Neural cell (in vitro differentiated cells): ENCODE measurements around the gene ERLIN1. TPM values are rescaled to one million over a fixed set of nuclear protein-coding genes. Genes with fewer than 3 reads are reported as not detected.

ENCODE experiments used
- H2AFZ ChIP-seq: fragments of 200-600, 300-800 bp; sonication (generic), shearing (Covaris generic); 2 replicates; pipeline ENCODE4 v1.6.0; 2014; ENCODE audit warnings: low read depth, mild to moderate bottlenecking, antibody characterized with exemption, low read length, moderate library complexity
- H3F3A ChIP-seq: fragments of 200-600 bp; shearing (Covaris generic); 2 replicates; pipeline ENCODE4 v1.6.1; 2016; ENCODE audit warnings: mild to moderate bottlenecking, moderate library complexity, mixed read lengths, antibody characterized with exemption, low read length; ENCODE audit not compliant: insufficient read depth, poor library complexity, severe bottlenecking
- H3K27ac ChIP-seq: fragments of 200-600, 300-800 bp; sonication (generic), shearing (Covaris generic); 2 replicates; pipeline ENCODE4 v1.5.1; 2014; ENCODE audit warnings: mild to moderate bottlenecking, low read length, moderate library complexity
- H3K27me3 ChIP-seq: fragments of 300-800, 200-600 bp; sonication (generic), shearing (Covaris generic); 2 replicates; pipeline ENCODE4 v1.6.0; 2014; ENCODE audit warnings: mild to moderate bottlenecking, low read depth, low read length, moderate library complexity; ENCODE audit not compliant: insufficient read depth
- H3K36me3 ChIP-seq: fragments of 300-800, 200-600 bp; sonication (generic), shearing (Covaris generic); 2 replicates; pipeline ENCODE4 v1.5.1; 2014; ENCODE audit warnings: mild to moderate bottlenecking, antibody characterized with exemption, low read length, moderate library complexity; ENCODE audit not compliant: insufficient read depth
- H3K4me2 ChIP-seq: fragments of 300-800, 200-600 bp; sonication (generic), shearing (Covaris generic); 2 replicates; pipeline ENCODE4 v1.6.0; 2014; ENCODE audit warnings: mild to moderate bottlenecking, low read length
- H3K4me3 ChIP-seq: fragments of 300-800, 200-600 bp; sonication (generic), shearing (Covaris generic); 2 replicates; pipeline ENCODE4 v1.5.1; 2014; ENCODE audit warnings: mild to moderate bottlenecking, low read length, moderate library complexity
- H3K79me2 ChIP-seq: fragments of 200-600 bp; shearing (Covaris generic); replicated peaks from 2 replicates; pipeline ENCODE4 v1.6.0; 2014; ENCODE audit warnings: mild to moderate bottlenecking, low read length, moderate library complexity; ENCODE audit not compliant: insufficient read depth
- H3K9ac ChIP-seq: fragments of 300-800, 200-600 bp; sonication (generic), shearing (Covaris generic); 2 replicates; pipeline ENCODE4 v1.6.1; 2016; ENCODE audit warnings: mild to moderate bottlenecking, low read length, mixed read lengths
- H3K9me2 ChIP-seq: fragments of 200-600 bp; shearing (Covaris generic); 2 replicates; pipeline ENCODE4 v1.6.1; 2016; ENCODE audit warnings: mild to moderate bottlenecking, low read length, mixed read lengths; ENCODE audit not compliant: insufficient read depth
- H3K9me3 ChIP-seq: fragments of 200-600, 300-800 bp; sonication (generic), shearing (Covaris generic); 2 replicates; pipeline ENCODE4 v1.6.1; 2016; ENCODE audit warnings: mild to moderate bottlenecking, mixed run types, low read length, moderate library complexity, mixed read lengths
- H4K20me1 ChIP-seq: fragments of 200-600 bp; shearing (Covaris generic); 2 replicates; pipeline ENCODE4 v1.6.1; 2016; ENCODE audit warnings: mild to moderate bottlenecking, mixed run types; ENCODE audit not compliant: insufficient read depth
- EP300 ChIP-seq: fragments of 450-650 bp; conservative IDR thresholded peaks from 2 replicates; pipeline ENCODE4 v1.6.1; 2014; ENCODE audit warnings: antibody characterized with exemption, mild to moderate bottlenecking, moderate library complexity; ENCODE audit not compliant: poor library complexity, severe bottlenecking
- EZH2 ChIP-seq: fragments of 200-600, 300-800 bp; shearing (Covaris generic), sonication (generic); IDR thresholded peaks from 2 replicates; pipeline ENCODE4 v1.6.1; 2014; ENCODE audit warnings: antibody characterized with exemption, low read length, borderline replicate concordance, mild to moderate bottlenecking; ENCODE audit not compliant: insufficient read depth, poor library complexity, severe bottlenecking
- MXI1 ChIP-seq: fragments of 450-650 bp; conservative IDR thresholded peaks from 2 replicates; pipeline ENCODE4 v1.6.1; 2014; ENCODE audit warnings: antibody characterized with exemption, mild to moderate bottlenecking; ENCODE audit not compliant: poor library complexity, severe bottlenecking
- POLR2AphosphoS5 ChIP-seq: IDR thresholded peaks from 2 replicates; pipeline ENCODE4 v1.6.1; 2012
- RAD21 ChIP-seq: fragments of 450-650 bp; conservative IDR thresholded peaks from 2 replicates; pipeline ENCODE4 v1.6.1; 2014; ENCODE audit warnings: antibody characterized with exemption, mild to moderate bottlenecking, moderate library complexity
- SMC3 ChIP-seq: fragments of 450-650 bp; conservative IDR thresholded peaks from 2 replicates; pipeline ENCODE4 v1.6.1; 2014; ENCODE audit warnings: antibody characterized with exemption, mild to moderate bottlenecking, moderate library complexity; ENCODE audit not compliant: poor library complexity
- TAF1 ChIP-seq: IDR thresholded peaks from 2 replicates; pipeline ENCODE4 v1.6.1; 2012; ENCODE audit warnings: low read depth
- polyA plus RNA-seq: library from polyadenylated mRNA; depleted of rRNA; stranded (reverse); fragments of >200 nt; gene quantifications from 2 replicates; pipeline ENCODE4 v1.2.3, GENCODE V29; 2014
- TF ChIP-seq, protein P1 (sequence below): fragments of 450-650 bp; IDR thresholded peaks from 2 replicates; pipeline ENCODE4 v1.5.1; 2014; ENCODE audit warnings: antibody characterized with exemption, mild to moderate bottlenecking, moderate library complexity; ENCODE audit not compliant: poor library complexity, severe bottlenecking
- TF ChIP-seq, protein P2 (sequence below): IDR thresholded peaks from 2 replicates; pipeline ENCODE4 v1.6.1; 2012; ENCODE audit warnings: borderline replicate concordance

ERLIN1 gene
- polyA plus RNA-seq, 1 donor from 2014 or later = 6.5 TPM

DNA sequence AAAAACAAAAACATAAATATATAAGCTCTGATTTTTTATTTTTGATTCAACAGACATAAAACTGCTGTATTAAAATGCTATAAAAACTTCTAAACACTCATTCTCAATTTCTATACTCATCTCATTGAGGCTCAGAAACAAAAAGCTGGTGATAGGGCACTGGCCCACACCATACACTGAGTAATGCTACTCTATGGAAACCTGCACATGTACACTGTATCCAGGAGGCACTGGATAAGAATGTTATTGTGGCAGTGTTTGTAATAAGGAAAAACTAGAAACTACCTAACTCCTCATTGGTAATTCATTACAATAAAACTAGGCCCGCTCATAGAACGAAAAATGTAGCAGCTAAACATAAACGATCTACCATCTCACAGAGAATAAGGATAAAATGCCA, 23.1 kb downstream of the ERLIN1 start:
- TF ChIP-seq MXI1 = no peak
- no peak for TF ChIP-seq EZH2
- no peak for TF ChIP-seq SMC3
- Histone ChIP-seq H4K20me1 (no peaks in the 10 kb centered on the region), H3K79me2 (no peaks in the 10 kb centered on the region), H3K9ac (no peak overlapping the region), H3K4me2 (no peak overlapping the region), H3K9me3 (no peaks in the 10 kb centered on the region), H2AFZ (no peak overlapping the region), H3K36me3 (no peaks in the 10 kb centered on the region), H3K9me2 (no peaks in the 10 kb centered on the region), H3K27me3 (no peaks in the 10 kb centered on the region), H3F3A (no peaks in the 10 kb centered on the region), H3K27ac (no peak overlapping the region), H3K4me3 (no peak overlapping the region)

DNA sequence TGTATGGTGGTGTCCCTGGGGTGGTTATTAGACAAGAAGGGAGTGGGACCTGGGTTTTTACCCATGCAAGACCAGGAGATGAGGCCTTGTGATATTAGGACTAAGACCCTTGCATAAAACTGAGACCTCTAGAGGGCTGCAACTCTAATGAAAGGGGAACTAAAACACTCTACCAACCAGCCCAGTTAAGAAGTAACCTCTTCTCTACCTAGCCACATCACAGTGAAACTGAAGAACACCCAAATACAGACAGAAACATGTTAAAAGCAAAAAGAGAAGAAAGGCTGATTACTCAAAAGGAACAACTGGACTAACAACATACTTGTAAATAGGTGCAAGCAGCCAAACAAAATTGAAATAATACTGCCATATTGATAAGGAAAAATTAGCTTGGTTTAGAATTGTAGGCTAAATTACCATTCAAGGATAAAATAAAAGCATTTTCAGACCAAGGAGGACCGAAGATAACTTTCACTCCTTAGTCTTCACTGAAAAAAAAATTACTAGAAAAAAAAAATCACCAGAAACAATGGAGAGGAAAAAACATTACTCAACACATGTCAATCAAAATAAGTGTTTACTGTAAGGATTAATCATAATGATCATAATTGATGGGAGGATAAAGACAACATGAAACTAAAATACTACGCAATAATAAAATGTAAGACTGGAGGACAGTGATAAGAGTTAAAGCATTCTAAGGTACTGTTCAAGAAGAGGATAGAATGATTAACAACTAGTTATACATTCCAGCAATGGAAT, 27.6 kb downstream of the ERLIN1 start:
- Histone ChIP-seq H3K4me3 (no peak overlapping the region), H3K9me2 (no peaks in the 10 kb centered on the region), H3K9ac (no peak overlapping the region), H2AFZ (no peak overlapping the region), H3K79me2 (no peaks in the 10 kb centered on the region), H3K4me2 (no peak overlapping the region), H3K27ac (no peak overlapping the region), H3F3A (no peaks in the 10 kb centered on the region), H3K36me3 (no peaks in the 10 kb centered on the region), H3K9me3 (no peaks in the 10 kb centered on the region), H4K20me1 (no peaks in the 10 kb centered on the region), H3K27me3 (no peaks in the 10 kb centered on the region)
- TF ChIP-seq EZH2 = no peak
- TF ChIP-seq EP300 = no peak
- TF ChIP-seq MXI1 = no peak
- TF ChIP-seq, protein P1, sequence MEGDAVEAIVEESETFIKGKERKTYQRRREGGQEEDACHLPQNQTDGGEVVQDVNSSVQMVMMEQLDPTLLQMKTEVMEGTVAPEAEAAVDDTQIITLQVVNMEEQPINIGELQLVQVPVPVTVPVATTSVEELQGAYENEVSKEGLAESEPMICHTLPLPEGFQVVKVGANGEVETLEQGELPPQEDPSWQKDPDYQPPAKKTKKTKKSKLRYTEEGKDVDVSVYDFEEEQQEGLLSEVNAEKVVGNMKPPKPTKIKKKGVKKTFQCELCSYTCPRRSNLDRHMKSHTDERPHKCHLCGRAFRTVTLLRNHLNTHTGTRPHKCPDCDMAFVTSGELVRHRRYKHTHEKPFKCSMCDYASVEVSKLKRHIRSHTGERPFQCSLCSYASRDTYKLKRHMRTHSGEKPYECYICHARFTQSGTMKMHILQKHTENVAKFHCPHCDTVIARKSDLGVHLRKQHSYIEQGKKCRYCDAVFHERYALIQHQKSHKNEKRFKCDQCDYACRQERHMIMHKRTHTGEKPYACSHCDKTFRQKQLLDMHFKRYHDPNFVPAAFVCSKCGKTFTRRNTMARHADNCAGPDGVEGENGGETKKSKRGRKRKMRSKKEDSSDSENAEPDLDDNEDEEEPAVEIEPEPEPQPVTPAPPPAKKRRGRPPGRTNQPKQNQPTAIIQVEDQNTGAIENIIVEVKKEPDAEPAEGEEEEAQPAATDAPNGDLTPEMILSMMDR = no peak
- TF ChIP-seq, protein P2, sequence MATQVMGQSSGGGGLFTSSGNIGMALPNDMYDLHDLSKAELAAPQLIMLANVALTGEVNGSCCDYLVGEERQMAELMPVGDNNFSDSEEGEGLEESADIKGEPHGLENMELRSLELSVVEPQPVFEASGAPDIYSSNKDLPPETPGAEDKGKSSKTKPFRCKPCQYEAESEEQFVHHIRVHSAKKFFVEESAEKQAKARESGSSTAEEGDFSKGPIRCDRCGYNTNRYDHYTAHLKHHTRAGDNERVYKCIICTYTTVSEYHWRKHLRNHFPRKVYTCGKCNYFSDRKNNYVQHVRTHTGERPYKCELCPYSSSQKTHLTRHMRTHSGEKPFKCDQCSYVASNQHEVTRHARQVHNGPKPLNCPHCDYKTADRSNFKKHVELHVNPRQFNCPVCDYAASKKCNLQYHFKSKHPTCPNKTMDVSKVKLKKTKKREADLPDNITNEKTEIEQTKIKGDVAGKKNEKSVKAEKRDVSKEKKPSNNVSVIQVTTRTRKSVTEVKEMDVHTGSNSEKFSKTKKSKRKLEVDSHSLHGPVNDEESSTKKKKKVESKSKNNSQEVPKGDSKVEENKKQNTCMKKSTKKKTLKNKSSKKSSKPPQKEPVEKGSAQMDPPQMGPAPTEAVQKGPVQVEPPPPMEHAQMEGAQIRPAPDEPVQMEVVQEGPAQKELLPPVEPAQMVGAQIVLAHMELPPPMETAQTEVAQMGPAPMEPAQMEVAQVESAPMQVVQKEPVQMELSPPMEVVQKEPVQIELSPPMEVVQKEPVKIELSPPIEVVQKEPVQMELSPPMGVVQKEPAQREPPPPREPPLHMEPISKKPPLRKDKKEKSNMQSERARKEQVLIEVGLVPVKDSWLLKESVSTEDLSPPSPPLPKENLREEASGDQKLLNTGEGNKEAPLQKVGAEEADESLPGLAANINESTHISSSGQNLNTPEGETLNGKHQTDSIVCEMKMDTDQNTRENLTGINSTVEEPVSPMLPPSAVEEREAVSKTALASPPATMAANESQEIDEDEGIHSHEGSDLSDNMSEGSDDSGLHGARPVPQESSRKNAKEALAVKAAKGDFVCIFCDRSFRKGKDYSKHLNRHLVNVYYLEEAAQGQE = no peak
- TF ChIP-seq RAD21 = no peak
- TF ChIP-seq SMC3 = no peak
- no peak for TF ChIP-seq POLR2AphosphoS5
- TF ChIP-seq TAF1 = no peak
